NCI-H2196 treated with DMSO at 0.1 percent for 48 hours (cell line): ENCODE data around the gene SORL1.
A peak's percentile ranks its signal among the peaks of the same experiment; 100 is the strongest.
"Not testable (repeated sequence)": the region's sequence is repeated elsewhere in the genome, so short reads cannot be mapped to it uniquely, and the experiment has no call there.

Experiments
- DNase-seq: peaks from one replicate; lab custom pipeline; 2025; ENCODE audit not compliant: unreplicated experiment; lab: John Stamatoyannopoulos, UW

SORL1 gene

DNA sequence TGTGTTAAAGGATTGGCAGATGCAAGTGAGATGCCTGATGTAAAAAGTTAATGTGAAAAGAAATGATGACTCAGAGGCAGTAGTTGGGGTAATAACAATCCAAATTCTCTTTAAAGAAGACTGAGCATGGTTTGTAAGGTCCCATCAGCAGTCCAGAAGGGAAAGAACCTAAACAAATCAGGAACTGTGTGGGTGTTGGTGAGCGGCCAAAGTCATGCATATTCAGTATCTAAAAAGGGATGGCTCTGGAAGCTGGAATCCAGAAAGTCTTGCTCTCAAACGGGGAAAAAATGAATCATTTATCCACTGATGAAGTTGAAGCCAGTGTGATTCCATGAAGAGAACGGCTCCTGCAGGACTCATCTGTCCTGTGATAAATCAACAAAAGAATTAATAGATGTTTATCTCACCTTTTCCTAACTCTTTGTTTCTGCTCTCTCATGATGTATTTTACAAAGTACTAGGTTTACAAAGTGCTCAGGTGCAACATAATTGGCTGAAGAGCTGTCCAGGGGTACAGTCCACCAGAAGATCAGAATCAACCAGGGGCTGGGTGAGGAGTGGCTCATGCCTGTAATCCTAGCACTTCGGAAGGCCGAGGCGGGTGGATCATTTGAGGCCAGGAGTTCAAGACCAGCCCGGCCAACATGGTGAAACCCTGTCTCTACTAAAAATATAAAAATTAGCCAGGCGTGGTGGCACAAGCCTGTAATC is 21.1 kb downstream of the SORL1 start:
- no peak for DNase-seq

DNA sequence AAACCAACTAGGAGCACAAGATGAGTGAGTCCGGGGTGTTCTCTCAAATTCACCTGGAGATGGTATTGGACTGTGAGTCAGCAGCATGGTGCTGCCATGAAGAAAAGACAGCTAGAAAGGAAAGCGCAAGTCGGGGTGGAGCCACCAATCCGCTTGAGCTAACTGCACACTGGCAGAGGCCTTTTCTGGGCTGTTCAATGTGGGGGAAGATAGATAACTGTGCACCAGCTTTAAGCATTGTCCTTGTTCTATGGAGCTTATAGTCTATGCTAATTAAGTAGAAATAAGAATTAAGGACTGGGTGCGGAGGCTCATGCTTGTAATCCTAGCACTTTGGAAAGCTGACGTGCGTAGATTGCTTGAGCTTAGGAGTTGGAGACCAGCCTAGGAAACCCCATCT is 22.6 kb downstream of the SORL1 start:
- DNase-seq: no peak

DNA sequence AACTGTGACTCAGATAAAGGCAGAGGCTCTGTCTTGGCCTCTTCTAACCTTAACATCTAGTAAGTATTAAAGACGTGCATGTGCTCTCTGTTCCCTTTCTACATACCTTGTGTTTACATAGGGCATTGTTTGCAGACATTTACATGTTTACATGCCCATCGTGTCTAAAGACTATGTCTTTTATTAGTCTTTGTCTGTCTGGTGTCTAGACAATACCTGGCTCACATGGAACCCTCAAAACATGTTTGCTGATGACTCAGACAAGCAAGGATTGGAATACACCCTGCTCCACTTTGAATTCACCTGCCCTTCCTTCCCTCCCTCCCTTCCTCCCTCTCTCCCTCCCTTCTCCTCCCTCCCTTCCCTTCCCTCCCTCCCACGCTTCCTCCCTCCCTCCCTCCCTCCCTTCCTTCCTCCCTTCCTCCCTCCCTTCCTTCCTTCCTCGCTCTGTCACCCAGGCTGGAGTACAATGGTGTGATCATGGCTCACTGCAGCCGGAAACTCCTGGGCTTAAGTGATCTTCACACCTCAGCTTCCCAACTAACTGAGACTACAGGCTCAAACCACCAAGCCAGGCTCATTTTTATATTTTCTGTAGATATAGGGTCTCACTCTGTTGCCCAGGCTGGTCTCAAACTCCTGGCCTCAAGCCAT is 24.4 kb downstream of the SORL1 start:
- DNase-seq: peak; percentile 63

DNA sequence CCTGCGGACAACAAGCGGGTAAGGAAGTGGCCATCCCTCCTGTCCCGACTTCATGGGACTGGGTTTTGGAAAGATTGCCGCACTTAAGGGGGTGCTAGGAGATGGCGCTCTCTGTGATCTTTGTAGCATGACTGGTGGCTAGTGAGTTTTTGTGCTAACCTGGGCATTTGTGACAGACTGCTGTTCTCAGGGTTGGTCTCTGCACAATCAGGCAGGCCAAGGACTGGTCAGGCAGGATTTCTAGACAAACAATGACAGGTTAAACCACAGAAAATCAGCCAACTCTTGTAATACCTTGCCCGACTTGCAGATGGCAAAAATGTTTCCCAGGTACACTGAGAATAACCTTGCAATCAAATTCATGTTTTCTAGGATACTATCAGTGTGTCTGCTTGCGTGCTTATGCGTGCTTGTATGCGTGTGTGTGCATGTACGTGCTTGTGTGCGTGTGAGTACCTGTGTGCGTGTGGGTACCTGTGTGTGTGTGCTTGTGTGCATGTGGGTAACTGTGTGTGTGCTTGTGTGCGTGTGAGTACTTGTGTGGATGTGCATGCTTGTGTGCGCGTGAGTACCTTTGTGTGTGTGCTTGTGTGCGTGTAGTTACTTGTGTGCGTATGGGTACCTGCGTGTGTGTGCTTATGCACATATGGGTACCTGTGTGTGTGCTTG is 26.2 kb downstream of the SORL1 start:
- DNase-seq: peak; percentile 10

DNA sequence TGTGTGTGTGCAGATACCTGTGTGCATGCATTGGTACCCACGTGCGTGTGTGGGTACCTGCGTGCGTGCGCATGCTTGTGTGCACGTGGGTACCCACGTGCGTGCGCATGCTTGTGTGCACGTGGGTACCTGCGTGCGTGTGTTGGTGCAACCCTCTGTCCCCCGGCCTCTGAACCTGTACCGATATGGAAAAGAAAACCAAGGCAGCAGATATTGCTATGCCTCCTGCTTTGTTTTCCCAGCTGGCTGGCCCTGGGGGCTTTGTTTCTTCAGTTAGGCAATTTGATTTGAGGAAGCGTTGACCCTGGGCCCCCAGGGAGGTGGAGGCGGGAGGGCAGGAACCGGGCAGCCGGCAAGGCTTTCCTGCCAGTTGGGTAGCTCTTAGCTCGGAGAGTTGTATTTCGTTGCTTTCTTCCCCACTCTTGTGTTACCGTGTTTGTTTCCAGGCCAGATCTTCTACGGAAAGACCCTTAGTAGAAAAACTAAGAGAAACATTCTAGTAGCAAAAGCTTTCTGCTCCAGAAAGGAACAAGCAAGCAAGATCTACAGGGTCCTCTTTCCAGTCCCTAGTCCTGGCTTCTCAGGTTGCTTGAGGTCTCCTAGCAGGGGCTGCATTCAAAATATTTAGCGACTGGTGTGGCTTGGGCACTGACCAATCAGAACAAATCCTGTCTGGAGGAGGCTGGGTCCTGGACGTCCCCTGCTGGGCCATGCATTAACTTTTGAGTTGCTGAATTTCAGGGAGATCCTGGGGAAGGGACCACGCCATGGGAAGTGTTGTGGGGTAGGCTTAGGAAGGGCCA is 27.0 kb downstream of the SORL1 start:
- no peak for DNase-seq

DNA sequence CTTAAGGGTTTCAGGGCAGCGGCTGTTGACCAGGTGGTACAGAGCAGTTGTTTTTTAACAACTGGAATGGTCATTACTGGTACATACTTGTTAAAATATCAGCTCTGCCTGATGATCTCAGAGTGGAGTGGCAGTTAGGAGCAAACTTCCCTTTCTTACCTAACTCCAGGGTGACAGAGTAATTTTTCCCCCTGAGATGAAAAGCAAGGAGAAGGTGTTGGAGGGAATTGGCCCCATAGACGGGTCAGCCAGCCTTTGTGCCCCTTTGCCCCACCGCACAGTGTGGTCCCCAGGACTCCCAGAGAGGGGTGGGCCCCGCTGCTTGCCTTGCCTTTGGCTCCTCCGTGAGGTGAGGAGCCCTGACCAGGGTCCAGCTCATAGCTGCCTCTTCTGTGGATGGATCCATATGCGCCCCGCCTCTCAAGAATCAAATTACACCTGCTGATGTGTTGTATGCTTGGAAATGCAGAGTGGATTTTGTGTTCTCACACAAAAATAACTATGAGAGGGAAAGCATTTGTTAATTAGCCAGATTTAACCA is 27.7 kb downstream of the SORL1 start:
- DNase-seq: no peak

DNA sequence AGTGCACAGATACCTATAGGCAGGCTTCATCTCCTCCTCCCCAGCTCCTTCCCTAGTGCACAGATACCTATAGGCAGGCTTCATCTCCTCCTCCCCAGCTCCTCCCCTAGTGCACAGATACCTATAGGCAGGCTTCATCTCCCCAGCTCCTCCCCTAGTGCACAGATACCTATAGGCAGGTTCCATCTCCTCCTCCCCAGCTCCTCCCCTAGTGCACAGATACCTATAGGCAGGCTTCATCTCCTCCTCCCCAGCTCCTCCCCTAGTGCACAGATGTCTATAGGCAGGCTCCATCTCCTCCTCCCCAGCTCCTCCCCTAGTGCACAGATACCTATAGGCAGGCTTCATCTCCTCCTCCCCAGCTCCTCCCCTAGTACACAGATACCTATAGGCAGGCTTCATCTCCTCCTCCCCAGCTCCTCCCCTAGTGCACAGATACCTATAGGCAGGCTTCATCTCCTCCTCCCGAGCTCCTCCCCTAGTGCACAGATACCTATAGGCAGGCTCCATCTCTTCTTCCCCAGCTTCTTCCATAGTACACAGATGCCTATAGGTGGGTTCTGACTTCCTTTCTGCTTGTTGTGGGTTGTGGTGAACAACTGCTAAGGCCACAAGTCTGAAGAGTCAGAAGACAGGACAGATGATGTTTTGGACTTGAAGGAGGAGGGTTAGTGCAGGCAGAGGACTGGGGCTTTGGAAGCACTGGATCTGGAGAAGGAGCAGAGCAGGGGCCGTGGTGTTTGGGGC is 29.5 kb downstream of the SORL1 start:
- not testable (repeated sequence) for DNase-seq

DNA sequence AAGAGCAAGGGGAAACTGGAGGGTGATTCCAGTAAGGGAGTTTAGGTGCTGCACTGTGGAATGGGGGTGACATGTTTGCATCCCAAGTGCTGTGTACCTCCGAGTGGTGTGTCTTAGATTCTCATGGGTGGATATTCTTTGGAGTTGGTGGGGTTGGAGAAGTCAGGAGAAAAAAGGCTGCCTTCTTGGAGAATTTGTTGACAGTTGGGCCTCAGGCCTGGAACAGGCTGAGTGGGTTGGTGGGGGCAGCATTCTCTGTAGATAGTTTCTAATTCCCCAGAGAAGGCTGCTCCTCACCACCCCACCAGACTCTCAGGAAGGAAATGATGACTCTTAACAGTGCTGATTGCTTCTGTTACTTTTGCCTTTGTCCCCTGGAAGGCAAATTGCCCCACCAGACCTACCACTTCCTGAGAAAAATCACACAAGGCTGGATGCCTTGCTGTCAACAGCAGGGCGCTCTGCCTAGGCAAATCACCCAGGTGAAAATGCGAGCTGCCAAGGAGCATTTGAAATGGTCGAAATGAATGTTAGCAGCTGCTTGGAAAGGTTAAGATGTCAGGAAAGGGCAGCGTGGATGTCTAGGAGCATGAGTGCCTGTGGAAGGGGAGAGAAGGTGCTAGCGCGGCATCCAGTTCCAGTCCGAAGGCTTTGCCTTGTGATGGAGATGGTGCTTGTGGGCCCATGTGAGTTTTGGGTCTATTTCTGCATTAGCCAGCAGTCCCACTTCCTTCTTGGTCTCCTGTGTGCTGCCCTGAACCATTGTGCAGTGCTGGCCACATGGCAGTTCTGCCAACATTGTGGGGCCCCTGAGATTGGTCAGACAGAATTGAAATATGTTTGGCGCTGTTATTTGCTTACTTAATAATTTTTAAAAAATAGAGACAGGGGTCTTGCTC is 30.4 kb downstream of the SORL1 start:
- DNase-seq: no peak

DNA sequence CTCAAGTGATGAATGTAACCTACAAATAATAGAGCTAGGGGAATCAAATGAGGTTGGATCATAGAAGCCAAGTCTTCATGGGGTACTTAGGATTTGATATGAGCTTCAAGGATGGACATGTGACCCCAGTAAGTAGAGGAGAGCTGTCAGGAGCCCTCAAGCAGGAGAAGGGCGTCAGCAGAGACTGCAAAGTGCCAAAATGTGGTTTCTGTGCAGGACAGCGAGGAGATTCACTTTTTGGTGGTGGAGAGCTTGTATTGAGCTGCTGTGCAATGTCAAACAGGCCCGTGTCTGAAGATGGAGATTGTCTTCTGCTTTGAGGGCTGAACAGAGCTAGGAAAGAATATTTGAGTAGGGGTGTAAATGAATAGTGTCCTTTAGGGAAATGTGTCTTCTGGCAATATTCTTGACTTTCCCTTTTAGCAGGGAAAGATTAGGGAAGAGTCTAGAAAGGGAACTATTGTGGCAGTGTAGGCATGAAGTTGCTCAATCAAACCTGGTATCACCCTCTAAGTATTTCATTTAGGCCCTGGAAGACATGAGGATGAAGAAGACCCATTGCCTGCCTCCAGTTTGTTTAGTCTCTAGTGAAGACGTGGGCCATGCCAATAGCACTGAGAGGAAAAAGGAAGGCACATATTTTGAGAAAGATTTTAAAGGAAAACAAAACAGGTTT is 31.8 kb downstream of the SORL1 start:
- no peak for DNase-seq

DNA sequence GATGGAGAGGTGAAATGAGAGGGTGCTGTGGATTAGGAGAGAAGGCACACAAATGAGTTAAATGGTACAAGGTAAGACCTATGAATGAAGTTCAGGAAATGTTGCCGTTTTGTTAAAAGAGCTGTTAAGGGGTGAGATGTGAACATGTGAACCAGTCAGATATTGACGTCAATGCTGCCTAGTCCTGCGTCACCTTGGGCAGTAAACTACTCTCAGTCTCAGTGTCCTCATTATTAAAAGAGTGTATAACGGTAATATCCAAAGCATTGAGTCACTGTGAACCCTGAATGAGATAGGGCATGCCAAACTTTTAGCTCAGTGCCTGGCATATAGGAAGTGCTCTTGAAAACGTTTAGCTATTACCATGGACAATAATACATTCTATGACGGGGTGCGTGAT is 33.1 kb downstream of the SORL1 start:
- no peak for DNase-seq

DNA sequence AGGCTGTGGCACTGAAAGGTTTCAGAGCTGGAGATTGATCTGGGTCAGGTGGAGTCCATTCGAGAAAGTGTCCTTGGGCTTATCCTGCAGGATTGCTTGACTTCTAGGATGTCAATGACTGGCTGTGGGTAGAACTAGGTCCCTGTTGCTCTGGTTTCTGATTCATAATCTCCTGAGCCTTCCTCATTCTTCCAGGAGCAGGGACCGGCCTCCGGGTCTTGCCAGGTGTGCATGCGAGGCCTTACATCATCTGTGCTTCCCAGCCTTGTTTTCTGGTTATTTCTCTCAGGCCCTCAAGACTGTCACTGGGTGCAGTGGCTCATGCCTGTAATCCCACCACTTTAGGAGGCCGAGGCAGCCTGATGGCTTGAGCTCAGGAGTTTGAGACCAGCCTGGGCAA is 33.9 kb downstream of the SORL1 start:
- DNase-seq: no peak

DNA sequence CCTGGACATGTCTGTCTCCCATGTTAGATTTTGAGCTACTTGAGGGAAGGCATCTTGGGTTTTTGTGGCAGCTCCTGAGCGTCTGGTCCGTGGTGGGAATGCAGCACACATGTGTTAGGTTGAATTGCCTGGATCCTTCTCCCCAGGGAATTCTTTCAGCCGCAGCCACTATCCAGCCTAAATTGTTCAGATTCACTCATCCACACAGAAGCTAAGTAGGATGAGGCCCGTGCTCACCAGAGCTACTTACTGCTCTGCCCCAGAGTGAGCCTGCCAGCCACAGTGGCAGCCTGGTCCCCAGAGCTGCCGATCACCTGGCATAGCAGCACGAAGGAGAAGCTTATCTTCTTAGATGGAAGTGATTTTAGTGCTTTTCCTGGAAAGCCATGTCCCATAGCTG is 35.1 kb downstream of the SORL1 start:
- DNase-seq: no peak

DNA sequence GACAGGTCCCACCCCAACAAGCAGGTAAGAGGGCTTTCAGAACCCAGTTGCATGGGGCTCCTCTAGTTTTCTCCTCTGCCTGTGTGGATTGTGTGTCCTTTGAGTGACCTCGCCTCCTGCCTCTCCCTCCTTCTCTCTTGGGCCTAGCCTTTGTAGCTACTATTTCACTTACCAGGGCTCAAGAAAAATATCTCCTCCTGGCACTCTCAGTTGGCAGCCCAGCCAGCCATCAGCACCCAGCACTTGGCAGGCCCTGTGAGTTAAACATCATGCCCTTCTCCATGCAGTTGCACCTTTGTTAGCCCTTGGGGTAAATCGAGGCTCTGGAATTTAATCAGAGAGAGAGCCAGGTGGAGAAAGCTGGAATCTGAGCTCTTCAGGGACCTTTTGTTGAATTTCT is 36.1 kb downstream of the SORL1 start:
- DNase-seq: no peak

DNA sequence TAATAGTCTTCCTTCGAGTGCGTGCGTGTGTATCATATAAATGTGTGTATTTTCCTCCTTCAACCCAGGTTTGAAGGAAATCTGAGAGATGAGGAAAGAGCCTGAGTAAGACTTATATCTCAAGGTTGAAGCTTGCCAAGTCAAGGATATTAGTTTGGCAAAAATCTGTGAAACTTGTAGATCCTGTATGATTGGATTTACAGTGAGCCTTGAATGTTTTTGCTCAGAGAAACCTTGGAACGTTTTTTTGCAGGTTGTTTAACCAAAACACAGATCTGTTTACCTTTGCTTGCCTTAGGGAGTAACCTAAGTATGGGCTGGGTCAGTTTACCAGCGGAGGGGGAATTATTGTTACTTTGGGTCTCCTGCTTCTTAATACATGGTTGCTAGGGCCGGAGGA is 36.5 kb downstream of the SORL1 start:
- no peak for DNase-seq

DNA sequence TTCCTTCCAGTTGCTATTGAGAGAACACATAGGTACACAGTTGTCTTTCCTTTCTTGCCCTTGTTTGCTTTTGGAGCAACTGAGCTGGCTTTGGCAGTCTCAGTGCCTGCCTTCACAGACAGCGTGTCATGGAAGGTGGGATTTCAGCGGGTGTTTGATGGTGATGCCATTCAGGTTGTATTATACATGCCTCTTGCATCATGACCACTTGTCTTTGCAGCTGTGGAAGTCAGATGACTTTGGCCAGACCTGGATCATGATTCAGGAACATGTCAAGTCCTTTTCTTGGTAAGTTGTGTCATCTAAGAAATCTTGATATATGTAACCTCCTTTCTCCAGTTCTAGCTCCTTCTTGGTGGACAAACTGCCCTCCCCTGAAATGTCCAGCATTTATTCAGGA is 37.7 kb downstream of the SORL1 start:
- DNase-seq: no peak

DNA sequence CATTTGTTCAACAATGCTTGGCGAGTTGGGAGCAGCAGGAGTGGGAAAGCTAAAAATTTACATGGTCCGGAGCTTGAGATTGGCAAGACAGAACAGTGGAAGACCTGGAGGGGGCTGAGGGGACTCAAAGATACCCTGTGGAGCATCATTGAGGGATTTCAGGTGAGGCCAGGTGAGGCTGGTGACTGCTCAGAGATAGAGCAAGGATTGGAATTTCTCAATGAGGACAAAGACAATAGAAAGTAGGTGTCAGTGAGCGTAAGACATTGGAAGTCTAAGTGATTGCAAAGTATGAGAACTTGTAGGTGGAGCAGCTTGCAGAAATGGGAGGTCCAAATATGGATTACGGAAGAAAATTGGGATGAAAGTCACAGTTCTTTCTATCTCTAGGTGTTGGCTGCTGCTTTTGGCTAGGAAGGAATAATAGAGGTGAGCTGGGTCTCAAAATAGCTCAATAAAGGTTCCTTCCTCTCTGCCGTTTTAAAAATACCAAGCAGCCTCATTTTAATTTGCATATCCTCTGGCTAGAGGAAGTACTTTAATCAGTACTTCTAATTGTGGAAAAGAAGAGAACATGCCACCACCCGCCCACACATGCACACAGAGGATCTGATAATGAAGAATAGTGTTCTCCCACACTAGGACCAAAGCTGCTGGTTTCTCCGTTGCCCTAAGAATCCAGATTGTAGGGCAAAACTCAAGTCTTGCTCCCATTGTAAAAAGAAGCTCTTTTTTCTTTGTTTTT is 42.4 kb downstream of the SORL1 start:
- DNase-seq: no peak

DNA sequence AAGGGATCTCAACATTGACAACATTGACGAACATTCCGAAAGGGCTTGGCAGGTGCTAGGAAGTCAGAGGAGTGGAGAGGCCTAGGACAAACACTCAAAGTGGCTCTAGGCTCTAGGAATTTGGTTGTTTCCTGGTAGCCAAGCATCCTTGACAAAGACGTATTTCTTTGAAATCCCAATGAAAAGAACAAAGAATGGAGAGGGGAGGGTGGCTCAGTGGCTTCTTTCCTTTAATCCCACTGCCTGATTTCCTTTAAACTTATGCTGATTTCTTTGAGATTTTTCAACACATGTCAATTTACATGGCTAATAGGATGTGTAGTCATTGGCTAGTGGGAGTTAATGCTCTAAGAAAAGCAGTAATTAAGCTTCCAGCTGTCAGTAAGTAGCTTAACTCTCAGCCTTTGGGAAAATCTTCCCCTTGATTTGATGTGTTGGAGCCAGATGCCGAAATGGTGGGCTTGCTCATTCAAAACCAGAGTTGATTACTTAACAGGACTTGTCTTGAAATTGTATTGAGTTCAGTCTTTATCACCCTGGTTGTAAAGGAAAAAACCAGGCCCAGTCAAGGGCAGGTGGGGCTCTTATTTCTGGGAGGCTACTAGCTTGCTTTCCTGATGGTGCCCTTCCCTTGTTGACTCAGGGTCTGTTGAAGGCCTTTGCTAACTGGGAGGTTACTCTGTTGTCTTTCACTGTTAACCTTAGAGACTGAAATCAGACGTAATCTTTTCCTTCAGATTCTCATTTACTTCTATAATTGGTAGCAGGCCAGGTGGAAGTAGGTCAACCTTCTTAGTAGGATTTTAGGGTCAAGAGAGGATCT is 45.3 kb downstream of the SORL1 start:
- no peak for DNase-seq
